K562 (cell line): ENCODE results near the gene BIK. TPM values are rescaled to one million over a fixed set of nuclear protein-coding genes. Genes with fewer than 3 reads are reported as not detected.

Experiments used
- ATAC-seq: fragments of 200-7000 bp; cut with Tn5 transposase; 3 replicates; pipeline ENCODE4 v1.9.1; 2020; ENCODE audit warnings: moderate library complexity
- BruUV-seq: library from RNA; stranded (reverse); fragments of 400-500 nt; replicated peaks from 2 replicates; lab custom pipeline; 2021; lab: Mats Ljungman, UMichigan
- CTCF ChIA-PET: fragments of 300-600 bp; formaldehyde crosslinking; extraction: SDS; loops from one replicate; lab custom pipeline; 2021; ENCODE audit warnings: low intra/inter-chr PET ratio; lab: Yijun Ruan, JAX
- POLR2A ChIA-PET: fragments of 300-600, 350-650 bp; sonication (Branson Sonifier 250); formaldehyde crosslinking; extraction: SDS; loops from one replicate; lab custom pipeline; 2021; ENCODE audit warnings: antibody characterized with exemption, inconsistent platforms; lab: Yijun Ruan, JAX
- DNase-seq, 4 experiments: peaks; one replicate each; pipeline versions ENCODE4 v3.0.0 to v3.0.0-alpha.2; 2011 to 2018; ENCODE audit warnings: low spot score in 3 of 4, mixed read lengths in 3 of 4; ENCODE audit errors: extremely low read depth in 1 of 4
- FAIRE-seq: peaks from 2 replicates; lab custom pipeline; 2011; peaks lifted over from hg19 to GRCh38; lab: Jason Lieb, UNC
- H2AFZ ChIP-seq: 2 replicates; pipeline ENCODE4 v1.6.0; 2011; ENCODE audit warnings: low read depth, low read length, control low read depth, inconsistent platforms
- H3K27ac ChIP-seq: fragments of 200-600 bp; 3 replicates; pipeline ENCODE4 v1.8.0; 2011; ENCODE audit warnings: low read depth, mild to moderate bottlenecking, control low read depth, inconsistent platforms, low read length, moderate library complexity, mixed read lengths; ENCODE audit errors: extremely low read depth
- H3K27me3 ChIP-seq, 2 experiments: fragments of 300-600 bp in 1 of 2; 2 replicates in 1 of 2; 3 replicates in 1 of 2; pipeline versions ENCODE4 v1.6.0 to v1.8.0; 2011; ENCODE audit warnings: inconsistent platforms in 2 of 2, low read length in 2 of 2, mild to moderate bottlenecking in 1 of 2, mixed read lengths in 1 of 2, moderate library complexity in 1 of 2; ENCODE audit not compliant: control insufficient read depth in 2 of 2, insufficient read depth in 2 of 2
- H3K36me3 ChIP-seq: fragments of 300-600 bp; 3 replicates; pipeline ENCODE4 v1.8.0; 2011; ENCODE audit warnings: mild to moderate bottlenecking, low read length, inconsistent platforms; ENCODE audit not compliant: control insufficient read depth, insufficient read depth
- H3K4me1 ChIP-seq, 2 experiments: fragments of 200-600 bp in 1 of 2; replicated peaks in 1 of 2; 2 replicates in 1 of 2; 3 replicates in 1 of 2; pipeline versions ENCODE4 v1.5.1 to v1.8.0; 2011; ENCODE audit warnings: inconsistent platforms in 2 of 2, low read length in 2 of 2, mild to moderate bottlenecking in 1 of 2, mixed read lengths in 1 of 2, moderate library complexity in 1 of 2; ENCODE audit not compliant: control insufficient read depth in 2 of 2, insufficient read depth in 2 of 2
- H3K4me2 ChIP-seq: 2 replicates; pipeline ENCODE4 v1.6.1; 2011; ENCODE audit warnings: low read length, control low read depth, inconsistent platforms, mixed read lengths; ENCODE audit not compliant: insufficient read depth
- H3K4me3 ChIP-seq: fragments of 200-600 bp; sonication (generic), shearing (Covaris generic); 2 replicates; pipeline ENCODE4 v1.5.1; 2016; ENCODE audit warnings: control low read depth, inconsistent platforms
- H3K79me2 ChIP-seq: fragments of 200-600 bp; 3 replicates; pipeline ENCODE4 v1.8.0; 2011; ENCODE audit warnings: low read length, inconsistent platforms; ENCODE audit not compliant: control insufficient read depth, insufficient read depth
- H3K9ac ChIP-seq, 2 experiments: 2 replicates each; pipeline versions ENCODE4 v1.6.0 to v1.6.1; 2011; ENCODE audit warnings: low read depth in 2 of 2, low read length in 2 of 2, control low read depth in 1 of 2, inconsistent platforms in 1 of 2, mild to moderate bottlenecking in 1 of 2, mixed read lengths in 1 of 2; ENCODE audit not compliant: insufficient read depth in 1 of 2
- H3K9me1 ChIP-seq: one replicate; pipeline ENCODE4 v1.6.0; 2011; ENCODE audit warnings: inconsistent platforms, mild to moderate bottlenecking, low read length, moderate library complexity; ENCODE audit not compliant: control insufficient read depth, insufficient read depth
- H3K9me3 ChIP-seq: replicated peaks from 2 replicates; pipeline ENCODE4 v1.5.1; 2011; ENCODE audit warnings: low read depth, low read length, inconsistent platforms; ENCODE audit not compliant: control insufficient read depth, insufficient read depth
- H4K20me1 ChIP-seq: replicated peaks from 2 replicates; pipeline ENCODE4 v1.6.1; 2011; ENCODE audit warnings: low read length, inconsistent platforms, mixed read lengths; ENCODE audit not compliant: control insufficient read depth, insufficient read depth
- CSDE1 ChIP-seq, 2 experiments: fragments of 450-650 bp; IDR thresholded peaks; 2 replicates each; pipeline ENCODE4 v1.6.1; 2016; ENCODE audit warnings: mild to moderate bottlenecking in 1 of 2
- E2F3 ChIP-seq: fragments of 250-450 bp; sonication (Bioruptor Pico); IDR thresholded peaks from 2 replicates; pipeline ENCODE4 v1.4.0; 2020; ENCODE audit warnings: mild to moderate bottlenecking
- E2F5 ChIP-seq: sonication (generic); formaldehyde crosslinking; IDR thresholded peaks from 2 replicates; pipeline ENCODE4 v1.8.0; 2022; ENCODE audit warnings: mild to moderate bottlenecking, missing genetic modification reagents
- GATAD2A ChIP-seq: fragments of 450-650 bp; IDR thresholded peaks from 2 replicates; pipeline ENCODE4 v1.6.1; 2017
- GMEB1 ChIP-seq: fragments of 250-450 bp; sonication (Bioruptor Pico); IDR thresholded peaks from 2 replicates; pipeline ENCODE4 v1.4.0; 2020; ENCODE audit warnings: mild to moderate bottlenecking
- HDAC1 ChIP-seq, 2 experiments: fragments of 450-650 bp; IDR thresholded peaks; 2 replicates each; pipeline ENCODE4 v1.6.1; 2016 to 2017; ENCODE audit warnings: inconsistent platforms in 1 of 2, mild to moderate bottlenecking in 1 of 2, moderate library complexity in 1 of 2
- IRF9 ChIP-seq: fragments of 450-650 bp; IDR thresholded peaks from 2 replicates; pipeline ENCODE4 v1.6.1; 2016; ENCODE audit warnings: missing biosample characterization, missing genetic modification characterization
- SNRNP70 ChIP-seq: fragments of 200-400 bp; formaldehyde crosslinking; optimal IDR thresholded peaks from 2 replicates; pipeline ENCODE3; 2017; ENCODE audit warnings: low read depth, low read length
- SRF ChIP-seq, 2 experiments: fragments of 250-450, 450-650 bp in 1 of 2; sonication (Bioruptor Pico) in 1 of 2; sonication (generic) in 1 of 2; formaldehyde crosslinking; IDR thresholded peaks; 2 replicates each; pipeline versions ENCODE4 v1.5.0 to v1.5.1; 2020 to 2022; ENCODE audit warnings: mild to moderate bottlenecking in 1 of 2, missing genetic modification reagents in 1 of 2
- ZNF146 ChIP-seq: IDR thresholded peaks from one replicate; pipeline ENCODE4 v1.6.1; 2018; ENCODE audit warnings: missing compliant biosample characterization; ENCODE audit not compliant: unreplicated experiment
- ZNF280A ChIP-seq: fragments of 450-650 bp; IDR thresholded peaks from 2 replicates; pipeline ENCODE4 v1.6.1; 2018; ENCODE audit warnings: mild to moderate bottlenecking, low read depth; ENCODE audit not compliant: partially characterized antibody
- ZNF449 ChIP-seq: fragments of 250-450 bp; sonication (Bioruptor Pico); IDR thresholded peaks from 2 replicates; pipeline ENCODE4 v1.8.0; 2022; ENCODE audit warnings: moderate library complexity, mild to moderate bottlenecking, inconsistent platforms
- ZNF561 ChIP-seq: fragments of 450-650 bp; formaldehyde crosslinking; conservative IDR thresholded peaks from 2 replicates; pipeline ENCODE4 v1.4.0; 2020; ENCODE audit warnings: mild to moderate bottlenecking, moderate library complexity
- ZNF655 ChIP-seq: fragments of 250-450 bp; sonication (Bioruptor Pico); IDR thresholded peaks from 2 replicates; pipeline ENCODE4 v1.5.0; 2021
- WGBS: fragments of 100-300 bp; shearing (Covaris generic); methylation state at CpG from one replicate; pipeline ENCODE4 v1.1.6; 2016; ENCODE audit warnings: low coverage, mixed read lengths; ENCODE audit not compliant: insufficient coverage; ENCODE audit errors: missing lambda C conversion rate; 5-methylcytosine and 5-hydroxymethylcytosine counted together
- in situ Hi-C: fragments of 300-500 bp; cut with MboI; formaldehyde crosslinking; loops from 4 replicates; pipeline ENCODE4 v1.15.0; 2018; ENCODE audit warnings: inconsistent platforms, mixed read lengths
- intact Hi-C: fragments of 100-400 bp; cut with micrococcal nuclease; formaldehyde crosslinking; loops from 2 replicates; pipeline ENCODE4 v1.14.2; 2022
- polyA plus RNA-seq, 8 experiments: library from polyadenylated mRNA; depleted of rRNA in 4 of 8; stranded (reverse) in 5 of 8; unstranded in 3 of 8; fragments of >200 nt; fragmentation: Nextera tagmentation in 2 of 8; fragmentation: Illumina TruSeq in 1 of 8; extraction: Ambion mirVana in 2 of 8; extraction: Trizol in 1 of 8; gene quantifications; 2 replicates each; pipeline versions ENCODE4 v1.2.1 to v1.2.3, GENCODE V29; 2011 to 2014; ENCODE audit warnings: inconsistent platforms in 1 of 8, missing spikeins in 1 of 8
- total RNA-seq, 7 experiments: library from RNA; depleted of rRNA in 6 of 7; stranded (reverse); fragments of >200 nt in 6 of 7; fragmentation: Illumina TruSeq in 2 of 7; extraction: Trizol in 2 of 7; gene quantifications; 2 replicates each; pipeline versions ENCODE4 v1.2.1 to v1.2.3, GENCODE V29; 2011 to 2021; ENCODE audit warnings: low replicate concordance in 1 of 7

Gene BIK
- total and polyA plus RNA-seq, 9 of the 15 experiments (the other 6 are each of a cell fraction or from before 2014, with no cell fraction given): 0.08 to 0.23 (median 0.18) TPM; not detected in 4

GRCh38 chr22:43131773-43132501, 21.4 kb downstream of the BIK start:
- ATAC-seq (no peak), FAIRE-seq (no peak), DNase-seq (no peak)
- 89% methylated on average over 13 of the region's 17 CpGs for WGBS
- no peaks in the 10 kb centered on the region for H4K20me1 ChIP-seq
- no TSS peak for BruUV-seq
- ChIA-PET POLR2A (interaction anchor here (0.7 kb wide), 1 partner anchor 27 kb away, joined by 4 read pairs; no protein-coding TSS in a partner anchor), CTCF (no interaction called here)
- no peak overlapping the region for H2AFZ ChIP-seq
- no peaks in the 10 kb centered on the region for H3K79me2 ChIP-seq
- H3K4me3 ChIP-seq: no peak overlapping the region
- H3K9ac ChIP-seq: no peak overlapping the region
- in situ Hi-C loops (no loop called here), intact Hi-C loops (no loop called here)
- peaks cover 46% of the 10 kb centered on the region; the same call in 2 of the 3 replicates for H3K36me3 ChIP-seq
- no peaks in the 10 kb centered on the region for H3K27me3 ChIP-seq
- peaks cover 8 to 33% of the 10 kb centered on the region in 2 experiments; a peak in 3 of 5 replicates for H3K4me1 ChIP-seq
- H3K9me1 ChIP-seq: no peaks in the 10 kb centered on the region
- H3K27ac ChIP-seq: no peak overlapping the region
- no peaks in the 10 kb centered on the region for H3K9me3 ChIP-seq
- no peak overlapping the region for H3K4me2 ChIP-seq
- TF ChIP-seq ZNF280A (no peak), E2F5 (CRISPR knock-in tag) (no peak), ZNF449 (no peak), SRF (CRISPR knock-in tag; IDR thresholded peaks at IDR 0.05) (no peak), GMEB1 (CRISPR knock-in tag) (no peak), CSDE1 (IDR thresholded peaks at IDR 0.05) (no peak), HDAC1 (IDR thresholded peaks at IDR 0.05) (no peak), E2F3 (no peak), SNRNP70 (no peak), ZNF146 (no peak), ZNF561 (CRISPR knock-in tag) (no peak), ZNF655 (no peak), IRF9 (no peak), GATAD2A (no peak)
